ENCODE data around the gene CDC42SE2.

The CDC42SE2 gene

GRCh38 chr5:131225282-131225974 lies 38.4 kb upstream of the CDC42SE2 start:
- H3K36me3 ChIP-seq (ENCODE audit: control insufficient read depth, insufficient read depth, low read length) = no peaks in the 10 kb centered on the region
- H3K4me3 ChIP-seq (ENCODE audit: low read depth, low read length) = no peak overlapping the region
- H3K4me1 ChIP-seq (ENCODE audit: control insufficient read depth, insufficient read depth, low read length) = no peaks in the 10 kb centered on the region
- no peak overlapping the region for H3K9ac ChIP-seq (ENCODE audit: low read depth, low read length)
- no peak overlapping the region for H3K27ac ChIP-seq (ENCODE audit: low read depth, low read length)
- no peaks in the 10 kb centered on the region for H3K9me3 ChIP-seq (ENCODE audit: control insufficient read depth, insufficient read depth, low read length)
- no peaks in the 10 kb centered on the region for H3K27me3 ChIP-seq (ENCODE audit: control insufficient read depth, insufficient read depth, low read length)

GRCh38 chr5:131226899-131227298 lies 37.0 kb upstream of the CDC42SE2 start:
- Histone ChIP-seq H3K9ac (ENCODE audit: low read depth, low read length) (no peak overlapping the region), H3K27me3 (ENCODE audit: control insufficient read depth, insufficient read depth, low read length) (no peaks in the 10 kb centered on the region), H3K4me3 (ENCODE audit: low read depth, low read length) (no peak overlapping the region), H3K4me1 (ENCODE audit: control insufficient read depth, insufficient read depth, low read length) (no peaks in the 10 kb centered on the region), H3K36me3 (ENCODE audit: control insufficient read depth, insufficient read depth, low read length) (no peaks in the 10 kb centered on the region), H3K27ac (ENCODE audit: low read depth, low read length) (no peak overlapping the region), H3K9me3 (ENCODE audit: control insufficient read depth, insufficient read depth, low read length) (no peaks in the 10 kb centered on the region)

- Histone ChIP-seq H3K4me3 (ENCODE audit: low read depth, low read length) (no peak overlapping the region), H3K9ac (ENCODE audit: low read depth, low read length) (no peak overlapping the region), H3K9me3 (ENCODE audit: control insufficient read depth, insufficient read depth, low read length) (no peaks in the 10 kb centered on the region), H3K27me3 (ENCODE audit: control insufficient read depth, insufficient read depth, low read length) (no peaks in the 10 kb centered on the region), H3K36me3 (ENCODE audit: control insufficient read depth, insufficient read depth, low read length) (no peaks in the 10 kb centered on the region), H3K4me1 (ENCODE audit: control insufficient read depth, insufficient read depth, low read length) (no peaks in the 10 kb centered on the region), H3K27ac (ENCODE audit: low read depth, low read length) (no peak overlapping the region)
These were observed 35.2 kb upstream of the CDC42SE2 start for GRCh38 chr5:131228646-131229045.

- H3K9ac ChIP-seq (ENCODE audit: low read depth, low read length) = no peak overlapping the region
- no peak overlapping the region for H3K27ac ChIP-seq (ENCODE audit: low read depth, low read length)
- no peaks in the 10 kb centered on the region for H3K27me3 ChIP-seq (ENCODE audit: control insufficient read depth, insufficient read depth, low read length)
- no peaks in the 10 kb centered on the region for H3K36me3 ChIP-seq (ENCODE audit: control insufficient read depth, insufficient read depth, low read length)
- no peaks in the 10 kb centered on the region for H3K9me3 ChIP-seq (ENCODE audit: control insufficient read depth, insufficient read depth, low read length)
- no peaks in the 10 kb centered on the region for H3K4me1 ChIP-seq (ENCODE audit: control insufficient read depth, insufficient read depth, low read length)
- H3K4me3 ChIP-seq (ENCODE audit: low read depth, low read length) = no peak overlapping the region
These were observed 34.2 kb upstream of the CDC42SE2 start for GRCh38 chr5:131229623-131230022.

- H3K4me3 ChIP-seq (ENCODE audit: low read depth, low read length) = no peak overlapping the region
- H3K9ac ChIP-seq (ENCODE audit: low read depth, low read length) = no peak overlapping the region; the same call in 1 of the 2 replicates
- no peaks in the 10 kb centered on the region for H3K4me1 ChIP-seq (ENCODE audit: control insufficient read depth, insufficient read depth, low read length)
- no peaks in the 10 kb centered on the region for H3K36me3 ChIP-seq (ENCODE audit: control insufficient read depth, insufficient read depth, low read length)
- no peaks in the 10 kb centered on the region for H3K27me3 ChIP-seq (ENCODE audit: control insufficient read depth, insufficient read depth, low read length)
- H3K9me3 ChIP-seq (ENCODE audit: control insufficient read depth, insufficient read depth, low read length) = no peaks in the 10 kb centered on the region
- H3K27ac ChIP-seq (ENCODE audit: low read depth, low read length) = no peak overlapping the region
These were observed 33.4 kb upstream of the CDC42SE2 start for GRCh38 chr5:131230406-131230805.

GRCh38 chr5:131239686-131240085 lies 24.2 kb upstream of the CDC42SE2 start:
- Histone ChIP-seq H3K36me3 (ENCODE audit: control insufficient read depth, insufficient read depth, low read length) (no peaks in the 10 kb centered on the region), H3K4me3 (ENCODE audit: low read depth, low read length) (no peak overlapping the region), H3K4me1 (ENCODE audit: control insufficient read depth, insufficient read depth, low read length) (no peaks in the 10 kb centered on the region), H3K27me3 (ENCODE audit: control insufficient read depth, insufficient read depth, low read length) (no peaks in the 10 kb centered on the region), H3K9ac (ENCODE audit: low read depth, low read length) (no peak overlapping the region), H3K9me3 (ENCODE audit: control insufficient read depth, insufficient read depth, low read length) (no peaks in the 10 kb centered on the region), H3K27ac (ENCODE audit: low read depth, low read length) (no peak overlapping the region)

- H3K27me3 ChIP-seq (ENCODE audit: control insufficient read depth, insufficient read depth, low read length) = no peaks in the 10 kb centered on the region
- no peak overlapping the region for H3K27ac ChIP-seq (ENCODE audit: low read depth, low read length)
- no peak overlapping the region for H3K4me3 ChIP-seq (ENCODE audit: low read depth, low read length)
- H3K9me3 ChIP-seq (ENCODE audit: control insufficient read depth, insufficient read depth, low read length) = no peaks in the 10 kb centered on the region; the same call in 1 of the 2 replicates
- no peak overlapping the region for H3K9ac ChIP-seq (ENCODE audit: low read depth, low read length)
- H3K36me3 ChIP-seq (ENCODE audit: control insufficient read depth, insufficient read depth, low read length) = no peaks in the 10 kb centered on the region
- no peaks in the 10 kb centered on the region for H3K4me1 ChIP-seq (ENCODE audit: control insufficient read depth, insufficient read depth, low read length)
These were observed 21.1 kb upstream of the CDC42SE2 start for GRCh38 chr5:131242728-131243255.

- Histone ChIP-seq H3K9ac (ENCODE audit: low read depth, low read length) (no peak overlapping the region), H3K36me3 (ENCODE audit: control insufficient read depth, insufficient read depth, low read length) (no peaks in the 10 kb centered on the region), H3K27ac (ENCODE audit: low read depth, low read length) (no peak overlapping the region), H3K27me3 (ENCODE audit: control insufficient read depth, insufficient read depth, low read length) (no peaks in the 10 kb centered on the region), H3K4me3 (ENCODE audit: low read depth, low read length) (no peak overlapping the region), H3K9me3 (ENCODE audit: control insufficient read depth, insufficient read depth, low read length) (no peaks in the 10 kb centered on the region; the same call in 1 of the 2 replicates), H3K4me1 (ENCODE audit: control insufficient read depth, insufficient read depth, low read length) (no peaks in the 10 kb centered on the region)
These were observed 18.5 kb upstream of the CDC42SE2 start for GRCh38 chr5:131245312-131245711.

GRCh38 chr5:131245948-131246347 lies 17.9 kb upstream of the CDC42SE2 start:
- Histone ChIP-seq H3K4me1 (ENCODE audit: control insufficient read depth, insufficient read depth, low read length) (no peaks in the 10 kb centered on the region), H3K36me3 (ENCODE audit: control insufficient read depth, insufficient read depth, low read length) (no peaks in the 10 kb centered on the region), H3K9ac (ENCODE audit: low read depth, low read length) (no peak overlapping the region), H3K4me3 (ENCODE audit: low read depth, low read length) (no peak overlapping the region), H3K27ac (ENCODE audit: low read depth, low read length) (no peak overlapping the region), H3K9me3 (ENCODE audit: control insufficient read depth, insufficient read depth, low read length) (no peaks in the 10 kb centered on the region; the same call in 1 of the 2 replicates), H3K27me3 (ENCODE audit: control insufficient read depth, insufficient read depth, low read length) (no peaks in the 10 kb centered on the region)

GRCh38 chr5:131246504-131246903 lies 17.3 kb upstream of the CDC42SE2 start:
- no peak overlapping the region for H3K4me3 ChIP-seq (ENCODE audit: low read depth, low read length)
- no peak overlapping the region for H3K9ac ChIP-seq (ENCODE audit: low read depth, low read length)
- no peaks in the 10 kb centered on the region for H3K27me3 ChIP-seq (ENCODE audit: control insufficient read depth, insufficient read depth, low read length)
- no peak overlapping the region for H3K27ac ChIP-seq (ENCODE audit: low read depth, low read length)
- no peaks in the 10 kb centered on the region for H3K4me1 ChIP-seq (ENCODE audit: control insufficient read depth, insufficient read depth, low read length)
- H3K9me3 ChIP-seq (ENCODE audit: control insufficient read depth, insufficient read depth, low read length) = no peaks in the 10 kb centered on the region; the same call in 1 of the 2 replicates
- H3K36me3 ChIP-seq (ENCODE audit: control insufficient read depth, insufficient read depth, low read length) = no peaks in the 10 kb centered on the region

GRCh38 chr5:131250751-131251475 lies 12.9 kb upstream of the CDC42SE2 start:
- no peaks in the 10 kb centered on the region; the same call in 1 of the 2 replicates for H3K9me3 ChIP-seq (ENCODE audit: control insufficient read depth, insufficient read depth, low read length)
- no peaks in the 10 kb centered on the region for H3K27me3 ChIP-seq (ENCODE audit: control insufficient read depth, insufficient read depth, low read length)
- H3K9ac ChIP-seq (ENCODE audit: low read depth, low read length) = no peak overlapping the region
- H3K4me3 ChIP-seq (ENCODE audit: low read depth, low read length) = no peak overlapping the region
- no peaks in the 10 kb centered on the region for H3K36me3 ChIP-seq (ENCODE audit: control insufficient read depth, insufficient read depth, low read length)
- H3K4me1 ChIP-seq (ENCODE audit: control insufficient read depth, insufficient read depth, low read length) = no peaks in the 10 kb centered on the region
- H3K27ac ChIP-seq (ENCODE audit: low read depth, low read length) = no peak overlapping the region

Measured in HUES48 (cell line).